SU-DHL-6 (cell line): ENCODE results near the gene SENP7.

Source experiments
- H2AFZ ChIP-seq: fragments of 200-600 bp; sonication (generic); 2 replicates; pipeline ENCODE4 v1.6.1; 2014; ENCODE audit warnings: low read depth, mild to moderate bottlenecking, moderate library complexity, mixed read lengths, antibody characterized with exemption, low read length; ENCODE audit not compliant: severe bottlenecking
- H3F3A ChIP-seq: fragments of 200-600 bp; shearing (Covaris generic); 2 replicates; pipeline ENCODE4 v1.6.0; 2016; ENCODE audit warnings: antibody characterized with exemption, mild to moderate bottlenecking; ENCODE audit not compliant: insufficient read depth
- H3K27ac ChIP-seq: fragments of 200-600 bp; sonication (generic); 2 replicates; pipeline ENCODE4 v1.5.1; 2016; ENCODE audit warnings: low read depth, mild to moderate bottlenecking, low read length, moderate library complexity, mixed read lengths
- H3K27me3 ChIP-seq: fragments of 200-600 bp; sonication (generic), shearing (Covaris generic); 2 replicates; pipeline ENCODE4 v1.6.0; 2014; ENCODE audit warnings: mild to moderate bottlenecking, low read length
- H3K36me3 ChIP-seq: fragments of 200-600 bp; sonication (generic); 2 replicates; pipeline ENCODE4 v1.6.1; 2014; ENCODE audit warnings: mild to moderate bottlenecking, low read length, mixed read lengths
- H3K4me2 ChIP-seq: fragments of 300-600, 200-600 bp; shearing (Covaris generic), sonication (generic); 2 replicates; pipeline ENCODE4 v1.6.0; 2014; ENCODE audit warnings: low read length, low read depth, mild to moderate bottlenecking; ENCODE audit not compliant: poor library complexity, severe bottlenecking
- H3K4me3 ChIP-seq: fragments of 200-600 bp; sonication (generic); 2 replicates; pipeline ENCODE4 v1.5.1; 2014; ENCODE audit warnings: antibody characterized with exemption, low read length, mild to moderate bottlenecking, mixed read lengths; ENCODE audit not compliant: insufficient read depth, poor library complexity, severe bottlenecking
- H3K79me2 ChIP-seq: fragments of 200-600 bp; sonication (generic); 2 replicates; pipeline ENCODE4 v1.6.1; 2014; ENCODE audit warnings: mild to moderate bottlenecking, low read length, moderate library complexity; ENCODE audit not compliant: insufficient read depth
- H3K9ac ChIP-seq: fragments of 200-600 bp; sonication (generic); 2 replicates; pipeline ENCODE4 v1.7.0; 2014; ENCODE audit warnings: mild to moderate bottlenecking, low read length
- H3K9me2 ChIP-seq: fragments of 200-600 bp; sonication (generic); replicated peaks from 2 replicates; pipeline ENCODE4 v1.6.1; 2014; ENCODE audit warnings: low read length; ENCODE audit not compliant: insufficient read depth
- H3K9me3 ChIP-seq: fragments of 200-600 bp; sonication (generic); 2 replicates; pipeline ENCODE4 v1.6.1; 2014; ENCODE audit warnings: low read length, mixed read lengths; ENCODE audit not compliant: insufficient read depth
- H4K20me1 ChIP-seq: fragments of 200-600 bp; sonication (generic); 2 replicates; pipeline ENCODE4 v1.6.1; 2014; ENCODE audit warnings: low read depth, mild to moderate bottlenecking, antibody characterized with exemption, low read length, moderate library complexity, mixed read lengths
- EZH2phosphoT487 ChIP-seq: fragments of 200-600 bp; sonication (generic), shearing (Covaris generic); conservative IDR thresholded peaks from 2 replicates; pipeline ENCODE4 v1.6.1; 2018; ENCODE audit warnings: mild to moderate bottlenecking, antibody characterized with exemption, low read length, moderate library complexity, mixed read lengths
- TF ChIP-seq, protein P1 (sequence below): fragments of 200-600 bp; sonication (generic); IDR thresholded peaks from one replicate; pipeline ENCODE4 v1.5.1; 2017; ENCODE audit warnings: antibody characterized with exemption, mild to moderate bottlenecking, low read length, moderate library complexity; ENCODE audit not compliant: insufficient read depth, poor library complexity, severe bottlenecking

The SENP7 gene

GRCh38 chr3:101383656-101384055, 129.4 kb downstream of the SENP7 start:
- H3K79me2 ChIP-seq = no peaks in the 10 kb centered on the region
- H3K9me2 ChIP-seq = no peaks in the 10 kb centered on the region
- H3K4me3 ChIP-seq = no peak overlapping the region
- no peaks in the 10 kb centered on the region for H4K20me1 ChIP-seq
- peaks cover 1% of the 10 kb centered on the region; the same call in 1 of the 2 replicates for H3K36me3 ChIP-seq
- 0 out of 2 replicates have a peak, but pooled peaks cover 5% of the 10 kb centered on the region for H3F3A ChIP-seq
- H3K9ac ChIP-seq = no peak overlapping the region
- no peak overlapping the region for H2AFZ ChIP-seq
- H3K27ac ChIP-seq = no peak overlapping the region
- H3K4me2 ChIP-seq = no peak overlapping the region
- TF ChIP-seq, protein P1, sequence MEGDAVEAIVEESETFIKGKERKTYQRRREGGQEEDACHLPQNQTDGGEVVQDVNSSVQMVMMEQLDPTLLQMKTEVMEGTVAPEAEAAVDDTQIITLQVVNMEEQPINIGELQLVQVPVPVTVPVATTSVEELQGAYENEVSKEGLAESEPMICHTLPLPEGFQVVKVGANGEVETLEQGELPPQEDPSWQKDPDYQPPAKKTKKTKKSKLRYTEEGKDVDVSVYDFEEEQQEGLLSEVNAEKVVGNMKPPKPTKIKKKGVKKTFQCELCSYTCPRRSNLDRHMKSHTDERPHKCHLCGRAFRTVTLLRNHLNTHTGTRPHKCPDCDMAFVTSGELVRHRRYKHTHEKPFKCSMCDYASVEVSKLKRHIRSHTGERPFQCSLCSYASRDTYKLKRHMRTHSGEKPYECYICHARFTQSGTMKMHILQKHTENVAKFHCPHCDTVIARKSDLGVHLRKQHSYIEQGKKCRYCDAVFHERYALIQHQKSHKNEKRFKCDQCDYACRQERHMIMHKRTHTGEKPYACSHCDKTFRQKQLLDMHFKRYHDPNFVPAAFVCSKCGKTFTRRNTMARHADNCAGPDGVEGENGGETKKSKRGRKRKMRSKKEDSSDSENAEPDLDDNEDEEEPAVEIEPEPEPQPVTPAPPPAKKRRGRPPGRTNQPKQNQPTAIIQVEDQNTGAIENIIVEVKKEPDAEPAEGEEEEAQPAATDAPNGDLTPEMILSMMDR = no peak
- TF ChIP-seq EZH2phosphoT487 = no peak
- no peaks in the 10 kb centered on the region for H3K9me3 ChIP-seq
- no peaks in the 10 kb centered on the region for H3K27me3 ChIP-seq

GRCh38 chr3:101383156-101383575, 129.8 kb downstream of the SENP7 start:
- 0 out of 2 replicates have a peak, but pooled peaks cover 5% of the 10 kb centered on the region for H3F3A ChIP-seq
- H3K4me2 ChIP-seq = no peak overlapping the region
- H3K36me3 ChIP-seq = no peaks in the 10 kb centered on the region
- no peak overlapping the region for H3K9ac ChIP-seq
- H3K9me3 ChIP-seq = no peaks in the 10 kb centered on the region
- no peak overlapping the region for H3K4me3 ChIP-seq
- H4K20me1 ChIP-seq = no peaks in the 10 kb centered on the region
- H2AFZ ChIP-seq = no peak overlapping the region
- TF ChIP-seq, protein P1 = no peak
- no peak for TF ChIP-seq EZH2phosphoT487
- H3K79me2 ChIP-seq = no peaks in the 10 kb centered on the region
- H3K9me2 ChIP-seq = no peaks in the 10 kb centered on the region
- H3K27ac ChIP-seq = no peak overlapping the region
- no peaks in the 10 kb centered on the region for H3K27me3 ChIP-seq

GRCh38 chr3:101381809-101382208, 131.2 kb downstream of the SENP7 start:
- H3K27ac ChIP-seq = no peak overlapping the region
- no peak overlapping the region for H3K9ac ChIP-seq
- H3K4me2 ChIP-seq = no peak overlapping the region
- no peaks in the 10 kb centered on the region for H3K79me2 ChIP-seq
- H3F3A ChIP-seq = 0 out of 2 replicates have a peak, but pooled peaks cover 5% of the 10 kb centered on the region
- H3K36me3 ChIP-seq = no peaks in the 10 kb centered on the region
- no peak overlapping the region for H2AFZ ChIP-seq
- H3K9me3 ChIP-seq = no peaks in the 10 kb centered on the region
- no peaks in the 10 kb centered on the region for H3K9me2 ChIP-seq
- TF ChIP-seq, protein P1 = no peak
- TF ChIP-seq EZH2phosphoT487 = no peak
- H4K20me1 ChIP-seq = no peaks in the 10 kb centered on the region
- no peaks in the 10 kb centered on the region for H3K27me3 ChIP-seq
- H3K4me3 ChIP-seq = no peak overlapping the region
